Lung microvascular endothelial cell (primary cell): Measurements from ENCODE around the gene CCDC17. TPM values are rescaled to one million over a fixed set of nuclear protein-coding genes. Genes with fewer than 3 reads are reported as not detected.

ENCODE experiments used
- DNase-seq, 2 donors: peaks; one replicate each; pipeline versions ENCODE4 v3.0.0 to v3.0.0-alpha.2; 2010; ENCODE audit warnings: low read depth in 2 of 2
- total RNA-seq: library from RNA; depleted of rRNA; stranded (reverse); fragments of >200 nt; gene quantifications from 2 replicates; pipeline ENCODE4 v1.2.1, GENCODE V29; 2014

CCDC17 gene
- total RNA-seq, result 0.22 and 0.60 TPM in 2 replicates

- no peak for DNase-seq
Observed at GRCh38 chr1:45623972-45624371, at the start of gene CCDC17. CCDC17 (minus strand) TSS chr1:45624054; CDS start chr1:45623909, 145 bp downstream.

- DNase-seq, result peak in 1 of 2 donors; percentile 60
Observed at GRCh38 chr1:45669859-45670655, 46.2 kb upstream of the CCDC17 start.

- DNase-seq, result no peak
Observed at GRCh38 chr1:45669379-45669778, 45.5 kb upstream of the CCDC17 start.

- no peak for DNase-seq
Observed at GRCh38 chr1:45668526-45668925, 44.7 kb upstream of the CCDC17 start.

GRCh38 chr1:45667321-45668111 is 43.7 kb upstream of the CCDC17 start:
- DNase-seq, result no peak

- DNase-seq, result no peak
Observed at GRCh38 chr1:45666836-45667235, 43.0 kb upstream of the CCDC17 start.

GRCh38 chr1:45660336-45660735 is 36.5 kb upstream of the CCDC17 start:
- no peak for DNase-seq

GRCh38 chr1:45659222-45659621 is 35.4 kb upstream of the CCDC17 start:
- DNase-seq, result no peak

- DNase-seq, result no peak
Observed at GRCh38 chr1:45658171-45658570, 34.3 kb upstream of the CCDC17 start.

- no peak for DNase-seq
Observed at GRCh38 chr1:45656573-45657226, 32.8 kb upstream of the CCDC17 start.

GRCh38 chr1:45654540-45655280 is 30.9 kb upstream of the CCDC17 start:
- no peak for DNase-seq

- DNase-seq, result peak; percentile 56 to 67
Observed at GRCh38 chr1:45647248-45648021, 23.6 kb upstream of the CCDC17 start.

- no peak for DNase-seq
Observed at GRCh38 chr1:45644661-45645060, 20.8 kb upstream of the CCDC17 start.

- no peak for DNase-seq
Observed at GRCh38 chr1:45643978-45644377, 20.1 kb upstream of the CCDC17 start.

GRCh38 chr1:45643321-45643720 is 19.5 kb upstream of the CCDC17 start:
- no peak for DNase-seq

GRCh38 chr1:45640293-45640692 is 16.4 kb upstream of the CCDC17 start:
- no peak for DNase-seq

- no peak for DNase-seq
Observed at GRCh38 chr1:45635211-45635610, 11.4 kb upstream of the CCDC17 start.

GRCh38 chr1:45630429-45630828 is 6.6 kb upstream of the CCDC17 start:
- DNase-seq, result no peak

GRCh38 chr1:45629035-45629434 is 5.2 kb upstream of the CCDC17 start:
- peak in 1 of 2 donors; percentile 86 for DNase-seq

- no peak for DNase-seq
Observed at GRCh38 chr1:45622524-45623394, 1.1 kb downstream of the CCDC17 start.
